Esophagus squamous epithelium (tissue), 4 donors: ENCODE measurements around the gene EPHA6.

Source experiments
- POLR2A ChIP-seq, 4 donors: fragments of 450-650 bp; IDR thresholded peaks; one replicate each; pipeline ENCODE4 v1.6.1; 2017; ENCODE audit warnings: antibody characterized with exemption in 4 of 4, mild to moderate bottlenecking in 4 of 4, moderate library complexity in 3 of 4
- TF ChIP-seq, protein P1 (sequence below), 6 experiments: fragments of 450-650 bp in 4 of 6; fragments of 200-600 bp in 2 of 6; sonication (generic) in 2 of 6; IDR thresholded peaks; one replicate each; pipeline ENCODE4 v1.5.1; 2016 to 2019; ENCODE audit warnings: antibody characterized with exemption in 6 of 6, mild to moderate bottlenecking in 4 of 6, moderate library complexity in 4 of 6

DNA sequence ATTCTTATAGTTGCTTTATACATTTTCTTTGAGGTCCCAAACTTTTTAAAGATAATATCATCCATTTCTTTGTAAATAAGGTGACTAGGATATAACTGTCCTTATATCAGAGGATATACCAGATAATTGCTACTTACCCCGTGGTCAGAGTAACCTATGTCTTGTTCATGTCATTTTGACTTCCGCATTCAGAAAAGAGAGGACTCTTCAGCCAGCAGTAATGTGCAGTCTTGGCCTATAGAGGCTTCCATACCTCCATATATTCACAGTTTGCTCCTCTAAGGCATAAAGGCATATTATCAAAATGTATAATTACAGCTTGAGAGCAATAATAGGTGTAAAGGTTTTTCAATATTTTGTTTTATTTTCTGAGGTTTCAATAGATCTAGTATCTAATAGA, 38.5 kb downstream of the EPHA6 start:
- TF ChIP-seq, protein P1, sequence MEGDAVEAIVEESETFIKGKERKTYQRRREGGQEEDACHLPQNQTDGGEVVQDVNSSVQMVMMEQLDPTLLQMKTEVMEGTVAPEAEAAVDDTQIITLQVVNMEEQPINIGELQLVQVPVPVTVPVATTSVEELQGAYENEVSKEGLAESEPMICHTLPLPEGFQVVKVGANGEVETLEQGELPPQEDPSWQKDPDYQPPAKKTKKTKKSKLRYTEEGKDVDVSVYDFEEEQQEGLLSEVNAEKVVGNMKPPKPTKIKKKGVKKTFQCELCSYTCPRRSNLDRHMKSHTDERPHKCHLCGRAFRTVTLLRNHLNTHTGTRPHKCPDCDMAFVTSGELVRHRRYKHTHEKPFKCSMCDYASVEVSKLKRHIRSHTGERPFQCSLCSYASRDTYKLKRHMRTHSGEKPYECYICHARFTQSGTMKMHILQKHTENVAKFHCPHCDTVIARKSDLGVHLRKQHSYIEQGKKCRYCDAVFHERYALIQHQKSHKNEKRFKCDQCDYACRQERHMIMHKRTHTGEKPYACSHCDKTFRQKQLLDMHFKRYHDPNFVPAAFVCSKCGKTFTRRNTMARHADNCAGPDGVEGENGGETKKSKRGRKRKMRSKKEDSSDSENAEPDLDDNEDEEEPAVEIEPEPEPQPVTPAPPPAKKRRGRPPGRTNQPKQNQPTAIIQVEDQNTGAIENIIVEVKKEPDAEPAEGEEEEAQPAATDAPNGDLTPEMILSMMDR (IDR thresholded peaks at IDR 0.05) = no peak
- TF ChIP-seq POLR2A (IDR thresholded peaks at IDR 0.05) = no peak
